Neural crest cell (in vitro differentiated cells): ENCODE results near the gene GCNT3. TPM values are rescaled to one million over a fixed set of nuclear protein-coding genes. Genes with fewer than 3 reads are reported as not detected.

ENCODE experiments used
- DNase-seq: peaks from one replicate; pipeline ENCODE4 v3.0.0; 2021; ENCODE audit warnings: low read depth, mixed read lengths, low spot score
- H3K27ac Mint-ChIP-seq: one replicate; pipeline ENCODE4 v1.8.0; 2021; ENCODE audit warnings: mild to moderate bottlenecking, mixed read lengths; ENCODE audit not compliant: unreplicated experiment
- H3K27me3 Mint-ChIP-seq: 2 replicates; pipeline ENCODE4 v1.8.0; 2021; ENCODE audit warnings: low read depth, mild to moderate bottlenecking, mixed read lengths
- H3K36me3 Mint-ChIP-seq: 2 replicates; pipeline ENCODE4 v1.8.0; 2021; ENCODE audit warnings: low read depth, mild to moderate bottlenecking, mixed read lengths
- H3K4me1 Mint-ChIP-seq: 2 replicates; pipeline ENCODE4 v1.8.0; 2021; ENCODE audit warnings: mixed read lengths
- H3K4me3 Mint-ChIP-seq: one replicate; pipeline ENCODE4 v1.8.0; 2021; ENCODE audit warnings: mild to moderate bottlenecking, mixed read lengths
- H3K9me3 Mint-ChIP-seq: 2 replicates; pipeline ENCODE4 v1.8.0; 2021; ENCODE audit warnings: mixed read lengths
- CTCF ChIP-seq: fragments of 200-600 bp; sonication (generic); conservative IDR thresholded peaks from 2 replicates; pipeline ENCODE4 v1.5.0; 2021; ENCODE audit warnings: antibody characterized with exemption, mild to moderate bottlenecking
- long read RNA-seq: library from polyadenylated mRNA; unstranded; transcript quantifications from one replicate; pipeline ENCODE4 v2.0.0, GENCODE V29; 2020
- total RNA-seq: library from RNA; stranded (reverse); gene quantifications from 2 replicates; pipeline ENCODE4 v1.2.1, GENCODE V29; 2021

GCNT3 gene
- total RNA-seq, result not detected in 2 replicates
- long read RNA-seq, result 0 reads

- TF ChIP-seq CTCF, result no peak
- no peak for DNase-seq
- Mint-ChIP-seq H3K9me3 (peaks cover 3% of the 10 kb centered on the region), H3K36me3 (no peaks in the 10 kb centered on the region), H3K4me1 (peaks cover 4% of the 10 kb centered on the region), H3K4me3 (no peak within 1 kb of the TSS), H3K27me3 (peaks cover 27% of the 10 kb centered on the region), H3K27ac (no peak within 1 kb of the TSS)
Observed at GRCh38 chr15:59611276-59612260, at the start of gene GCNT3. GCNT3 (plus strand) TSS chr15:59611783; CDS start chr15:59618239, 6,456 bp downstream.

- H3K4me1 Mint-ChIP-seq, result no peaks in the 10 kb centered on the region
- H3K4me3 Mint-ChIP-seq, result no peak overlapping the region
- peaks cover 5% of the 10 kb centered on the region for H3K9me3 Mint-ChIP-seq
- H3K36me3 Mint-ChIP-seq, result no peaks in the 10 kb centered on the region
- DNase-seq, result no peak
- no peak overlapping the region for H3K27ac Mint-ChIP-seq
- no peak for TF ChIP-seq CTCF
- no peaks in the 10 kb centered on the region for H3K27me3 Mint-ChIP-seq
Observed at GRCh38 chr15:59562448-59563186, 49.0 kb upstream of the GCNT3 start.

- H3K36me3 Mint-ChIP-seq, result no peaks in the 10 kb centered on the region
- H3K27me3 Mint-ChIP-seq, result peaks cover 2% of the 10 kb centered on the region
- no peak overlapping the region for H3K4me3 Mint-ChIP-seq
- peaks cover 5% of the 10 kb centered on the region for H3K9me3 Mint-ChIP-seq
- TF ChIP-seq CTCF, result no peak
- H3K27ac Mint-ChIP-seq, result no peak overlapping the region
- DNase-seq, result no peak
- no peaks in the 10 kb centered on the region for H3K4me1 Mint-ChIP-seq
Observed at GRCh38 chr15:59565299-59565698, 46.3 kb upstream of the GCNT3 start.

GRCh38 chr15:59567324-59567723 is 44.3 kb upstream of the GCNT3 start:
- Mint-ChIP-seq H3K4me3 (no peak overlapping the region), H3K4me1 (no peaks in the 10 kb centered on the region), H3K36me3 (no peaks in the 10 kb centered on the region)

More at GRCh38 chr15:59567324-59567723, 44.3 kb upstream of the GCNT3 start:
- Mint-ChIP-seq H3K27ac (no peak overlapping the region), H3K9me3 (peaks cover 5% of the 10 kb centered on the region), H3K27me3 (peaks cover 2% of the 10 kb centered on the region)
- no peak for TF ChIP-seq CTCF
- DNase-seq, result no peak
